Measurements from ENCODE around the gene THOP1.

The THOP1 gene

GRCh38 chr19:2761876-2762782 lies 23.2 kb upstream of the THOP1 start:
- Histone ChIP-seq H3K4me1 (ENCODE audit: control insufficient read depth in 1 of 2, insufficient read depth in 2 of 2, low read length in 2 of 2) (no peaks in the 10 kb centered on the region), H3K9ac (ENCODE audit: low read depth in 1 of 2, low read length in 2 of 2) (no peak overlapping the region), H3K9me3 (ENCODE audit: control insufficient read depth in 1 of 2, low read length in 2 of 2) (no peaks in the 10 kb centered on the region), H3K36me3 (ENCODE audit: control insufficient read depth in 1 of 2, insufficient read depth in 2 of 2, low read length in 2 of 2) (peaks cover 19 to 80% of the 10 kb centered on the region in 2 donors), H3K4me3 (ENCODE audit: low read depth in 1 of 2, low read length in 2 of 2) (no peak overlapping the region), H3K27me3 (ENCODE audit: control insufficient read depth in 1 of 2, insufficient read depth in 2 of 2, low read length in 2 of 2) (no peaks in the 10 kb centered on the region), H3K27ac (ENCODE audit: low read depth, low read length) (no peak overlapping the region)

GRCh38 chr19:2762783-2763496 lies 22.4 kb upstream of the THOP1 start:
- no peak overlapping the region for H3K27ac ChIP-seq (ENCODE audit: low read depth, low read length)
- H3K4me3 ChIP-seq (ENCODE audit: low read depth in 1 of 2, low read length in 2 of 2): no peak overlapping the region
- H3K9ac ChIP-seq (ENCODE audit: low read depth in 1 of 2, low read length in 2 of 2): no peak overlapping the region
- H3K36me3 ChIP-seq (ENCODE audit: control insufficient read depth in 1 of 2, insufficient read depth in 2 of 2, low read length in 2 of 2): peaks cover 16 to 80% of the 10 kb centered on the region in 2 donors
- no peaks in the 10 kb centered on the region for H3K27me3 ChIP-seq (ENCODE audit: control insufficient read depth in 1 of 2, insufficient read depth in 2 of 2, low read length in 2 of 2)
- H3K4me1 ChIP-seq (ENCODE audit: control insufficient read depth in 1 of 2, insufficient read depth in 2 of 2, low read length in 2 of 2): no peaks in the 10 kb centered on the region
- H3K9me3 ChIP-seq (ENCODE audit: control insufficient read depth in 1 of 2, low read length in 2 of 2): no peaks in the 10 kb centered on the region

DNA sequence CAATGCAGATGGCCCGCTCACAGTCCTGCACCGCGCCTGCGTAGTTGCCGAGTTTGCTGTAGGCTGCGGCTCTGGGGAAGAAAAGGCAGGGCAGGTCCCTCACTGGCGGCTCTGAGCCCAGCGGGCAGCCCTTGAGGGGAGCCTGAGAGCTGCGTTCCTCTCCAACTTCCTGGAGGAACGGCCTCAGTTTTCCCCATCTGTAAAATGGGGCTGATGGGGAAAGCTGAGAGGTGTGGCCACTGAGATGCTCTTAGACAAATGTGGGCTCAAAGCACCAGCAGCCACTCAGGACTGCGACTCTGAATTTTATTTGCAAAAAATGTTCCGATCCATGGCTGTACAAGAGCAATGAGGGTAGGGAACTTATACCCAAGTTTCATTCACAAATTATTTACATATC lies 21.6 kb upstream of the THOP1 start:
- no peaks in the 10 kb centered on the region for H3K4me1 ChIP-seq (ENCODE audit: control insufficient read depth in 1 of 2, insufficient read depth in 2 of 2, low read length in 2 of 2)
- H3K36me3 ChIP-seq (ENCODE audit: control insufficient read depth in 1 of 2, insufficient read depth in 2 of 2, low read length in 2 of 2): peaks cover 16 to 83% of the 10 kb centered on the region in 2 donors
- no peaks in the 10 kb centered on the region for H3K27me3 ChIP-seq (ENCODE audit: control insufficient read depth in 1 of 2, insufficient read depth in 2 of 2, low read length in 2 of 2)
- H3K9ac ChIP-seq (ENCODE audit: low read depth in 1 of 2, low read length in 2 of 2): no peak overlapping the region
- H3K27ac ChIP-seq (ENCODE audit: low read depth, low read length): no peak overlapping the region
- H3K9me3 ChIP-seq (ENCODE audit: control insufficient read depth in 1 of 2, low read length in 2 of 2): no peaks in the 10 kb centered on the region
- H3K4me3 ChIP-seq (ENCODE audit: low read depth in 1 of 2, low read length in 2 of 2): no peak overlapping the region

- Histone ChIP-seq H3K9me3 (ENCODE audit: control insufficient read depth in 1 of 2, low read length in 2 of 2) (no peaks in the 10 kb centered on the region), H3K36me3 (ENCODE audit: control insufficient read depth in 1 of 2, insufficient read depth in 2 of 2, low read length in 2 of 2) (peaks cover 9 to 79% of the 10 kb centered on the region in 2 donors)
These were observed 20.4 kb upstream of the THOP1 start for GRCh38 chr19:2764945-2765344.

DNA sequence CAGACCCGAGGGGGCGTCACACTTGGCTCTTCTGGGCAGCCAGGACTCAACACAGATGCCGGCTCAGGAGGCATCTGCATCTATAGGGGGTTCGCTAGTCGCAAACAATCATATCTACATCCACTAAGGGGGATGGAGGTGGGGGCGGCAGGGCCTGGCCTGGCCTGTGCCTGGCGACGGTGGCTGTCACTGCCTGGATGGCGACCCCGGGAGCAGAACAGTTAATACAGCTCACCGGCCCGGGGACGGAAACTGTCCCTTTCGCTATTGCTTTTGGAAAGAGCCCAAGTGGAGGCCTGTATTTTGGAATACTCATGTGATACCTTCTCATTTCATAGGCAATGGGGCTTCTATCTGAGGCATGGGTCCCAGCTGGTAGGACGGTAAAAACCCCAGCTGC lies 19.9 kb upstream of the THOP1 start:
- peaks cover 0 to 2% of the 10 kb centered on the region in 2 donors for H3K4me1 ChIP-seq (ENCODE audit: control insufficient read depth in 1 of 2, insufficient read depth in 2 of 2, low read length in 2 of 2)
- H3K9me3 ChIP-seq (ENCODE audit: control insufficient read depth in 1 of 2, low read length in 2 of 2): no peaks in the 10 kb centered on the region
- H3K4me3 ChIP-seq (ENCODE audit: low read depth in 1 of 2, low read length in 2 of 2): no peak overlapping the region
- H3K9ac ChIP-seq (ENCODE audit: low read depth in 1 of 2, low read length in 2 of 2): no peak overlapping the region
- no peak overlapping the region for H3K27ac ChIP-seq (ENCODE audit: low read depth, low read length)
- H3K36me3 ChIP-seq (ENCODE audit: control insufficient read depth in 1 of 2, insufficient read depth in 2 of 2, low read length in 2 of 2): peaks cover 9 to 81% of the 10 kb centered on the region in 2 donors
- no peaks in the 10 kb centered on the region for H3K27me3 ChIP-seq (ENCODE audit: control insufficient read depth in 1 of 2, insufficient read depth in 2 of 2, low read length in 2 of 2)

More at GRCh38 chr19:2764945-2765344, 20.4 kb upstream of the THOP1 start:
- Histone ChIP-seq H3K9ac (ENCODE audit: low read depth in 1 of 2, low read length in 2 of 2) (no peak overlapping the region), H3K4me1 (ENCODE audit: control insufficient read depth in 1 of 2, insufficient read depth in 2 of 2, low read length in 2 of 2) (no peaks in the 10 kb centered on the region), H3K27ac (ENCODE audit: low read depth, low read length) (no peak overlapping the region), H3K4me3 (ENCODE audit: low read depth in 1 of 2, low read length in 2 of 2) (no peak overlapping the region), H3K27me3 (ENCODE audit: control insufficient read depth in 1 of 2, insufficient read depth in 2 of 2, low read length in 2 of 2) (no peaks in the 10 kb centered on the region)

GRCh38 chr19:2766594-2767372 lies 18.5 kb upstream of the THOP1 start:
- H3K27ac ChIP-seq (ENCODE audit: low read depth, low read length): no peak overlapping the region
- H3K9me3 ChIP-seq (ENCODE audit: control insufficient read depth in 1 of 2, low read length in 2 of 2): no peaks in the 10 kb centered on the region
- no peak overlapping the region for H3K4me3 ChIP-seq (ENCODE audit: low read depth in 1 of 2, low read length in 2 of 2)
- no peaks in the 10 kb centered on the region for H3K27me3 ChIP-seq (ENCODE audit: control insufficient read depth in 1 of 2, insufficient read depth in 2 of 2, low read length in 2 of 2)
- H3K36me3 ChIP-seq (ENCODE audit: control insufficient read depth in 1 of 2, insufficient read depth in 2 of 2, low read length in 2 of 2): peaks cover 9 to 69% of the 10 kb centered on the region in 2 donors
- H3K4me1 ChIP-seq (ENCODE audit: control insufficient read depth in 1 of 2, insufficient read depth in 2 of 2, low read length in 2 of 2): peaks cover 0 to 5% of the 10 kb centered on the region in 2 donors
- H3K9ac ChIP-seq (ENCODE audit: low read depth in 1 of 2, low read length in 2 of 2): no peak overlapping the region

DNA sequence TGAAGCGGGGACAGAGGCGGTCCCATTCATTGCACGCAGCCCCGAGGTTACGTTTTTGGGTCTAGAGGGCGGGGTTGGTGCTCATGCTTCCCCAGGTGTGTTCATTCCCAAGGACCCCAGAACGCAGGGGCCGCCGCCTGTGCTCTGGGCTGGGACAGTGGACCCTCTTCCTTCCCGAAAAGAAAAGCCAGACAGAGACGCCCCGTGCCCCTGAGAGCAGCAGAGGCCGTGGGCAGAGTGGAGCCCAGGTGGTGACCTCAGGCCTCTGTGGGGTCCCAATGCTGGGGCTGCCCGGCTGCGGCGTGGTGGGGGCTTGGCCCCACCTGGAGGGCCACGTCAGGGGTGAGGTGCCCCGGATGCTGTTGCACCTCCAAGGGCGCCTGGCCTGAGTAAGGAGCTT lies 17.6 kb upstream of the THOP1 start:
- no peak overlapping the region for H3K4me3 ChIP-seq (ENCODE audit: low read depth in 1 of 2, low read length in 2 of 2)
- H3K36me3 ChIP-seq (ENCODE audit: control insufficient read depth in 1 of 2, insufficient read depth in 2 of 2, low read length in 2 of 2): peaks cover 9 to 60% of the 10 kb centered on the region in 2 donors
- H3K27me3 ChIP-seq (ENCODE audit: control insufficient read depth in 1 of 2, insufficient read depth in 2 of 2, low read length in 2 of 2): no peaks in the 10 kb centered on the region
- no peak overlapping the region for H3K9ac ChIP-seq (ENCODE audit: low read depth in 1 of 2, low read length in 2 of 2)
- H3K9me3 ChIP-seq (ENCODE audit: control insufficient read depth in 1 of 2, low read length in 2 of 2): no peaks in the 10 kb centered on the region
- peaks cover 0 to 5% of the 10 kb centered on the region in 2 donors for H3K4me1 ChIP-seq (ENCODE audit: control insufficient read depth in 1 of 2, insufficient read depth in 2 of 2, low read length in 2 of 2)
- no peak overlapping the region for H3K27ac ChIP-seq (ENCODE audit: low read depth, low read length)

- no peaks in the 10 kb centered on the region for H3K9me3 ChIP-seq (ENCODE audit: control insufficient read depth in 1 of 2, low read length in 2 of 2)
- no peaks in the 10 kb centered on the region for H3K27me3 ChIP-seq (ENCODE audit: control insufficient read depth in 1 of 2, insufficient read depth in 2 of 2, low read length in 2 of 2)
- peaks cover 8 to 51% of the 10 kb centered on the region in 2 donors for H3K36me3 ChIP-seq (ENCODE audit: control insufficient read depth in 1 of 2, insufficient read depth in 2 of 2, low read length in 2 of 2)
- no peak overlapping the region for H3K27ac ChIP-seq (ENCODE audit: low read depth, low read length)
- no peak overlapping the region for H3K9ac ChIP-seq (ENCODE audit: low read depth in 1 of 2, low read length in 2 of 2)
- no peak overlapping the region for H3K4me3 ChIP-seq (ENCODE audit: low read depth in 1 of 2, low read length in 2 of 2)
- H3K4me1 ChIP-seq (ENCODE audit: control insufficient read depth in 1 of 2, insufficient read depth in 2 of 2, low read length in 2 of 2): peaks cover 0 to 5% of the 10 kb centered on the region in 2 donors
These were observed 16.8 kb upstream of the THOP1 start for GRCh38 chr19:2768365-2769132.

- H3K27ac ChIP-seq (ENCODE audit: low read depth, low read length): no peak overlapping the region
- H3K9ac ChIP-seq (ENCODE audit: low read depth in 1 of 2, low read length in 2 of 2): no peak overlapping the region
- H3K27me3 ChIP-seq (ENCODE audit: control insufficient read depth in 1 of 2, insufficient read depth in 2 of 2, low read length in 2 of 2): no peaks in the 10 kb centered on the region
- H3K4me3 ChIP-seq (ENCODE audit: low read depth in 1 of 2, low read length in 2 of 2): no peak overlapping the region
- no peaks in the 10 kb centered on the region for H3K9me3 ChIP-seq (ENCODE audit: control insufficient read depth in 1 of 2, low read length in 2 of 2)
- H3K36me3 ChIP-seq (ENCODE audit: control insufficient read depth in 1 of 2, insufficient read depth in 2 of 2, low read length in 2 of 2): peaks cover 3 to 45% of the 10 kb centered on the region in 2 donors
- H3K4me1 ChIP-seq (ENCODE audit: control insufficient read depth in 1 of 2, insufficient read depth in 2 of 2, low read length in 2 of 2): peaks cover 0 to 5% of the 10 kb centered on the region in 2 donors
These were observed 16.1 kb upstream of the THOP1 start for GRCh38 chr19:2769218-2769617.
